GM12878 (cell line): ENCODE results near the gene CDC42BPA. TPM values are rescaled to one million over a fixed set of nuclear protein-coding genes. Genes with fewer than 3 reads are reported as not detected.

Source experiments
- ATAC-seq: fragments of 200-7000 bp; cut with Tn5 transposase; 3 replicates; pipeline ENCODE4 v1.9.1; 2020; ENCODE audit warnings: mild to moderate bottlenecking, moderate library complexity
- BruUV-seq: library from RNA; stranded (reverse); fragments of 400-500 nt; replicated peaks from 2 replicates; lab custom pipeline; 2021; lab: Mats Ljungman, UMichigan
- CTCF ChIA-PET: fragments of 300-600 bp; sonication (Branson Sonifier 250); formaldehyde crosslinking; extraction: SDS; loops from one replicate; lab custom pipeline; 2021; ENCODE audit warnings: inconsistent platforms; lab: Yijun Ruan, JAX
- POLR2A ChIA-PET: fragments of 350-600 bp; formaldehyde crosslinking; extraction: SDS; loops from one replicate; lab custom pipeline; 2021; ENCODE audit warnings: inconsistent platforms; lab: Charles Lee
- RAD21 ChIA-PET: fragments of 300-600 bp; sonication (Branson Sonifier 250); formaldehyde crosslinking; loops from one replicate; lab custom pipeline; 2023; ENCODE audit warnings: antibody characterized with exemption; ENCODE audit not compliant: unreplicated experiment; lab: Charles Lee
- SMC1A ChIA-PET: fragments of 300-600 bp; sonication (Branson Sonifier 250); formaldehyde crosslinking; loops from one replicate; lab custom pipeline; 2023; ENCODE audit not compliant: unreplicated experiment, uncharacterized antibody; lab: Charles Lee
- DNase-seq: peaks from one replicate; pipeline ENCODE4 v3.0.0-alpha.2; 2011; ENCODE audit warnings: low read depth, low spot score
- FAIRE-seq: peaks from 3 replicates; lab custom pipeline; 2011; peaks lifted over from hg19 to GRCh38; lab: Jason Lieb, UNC
- H2AFZ ChIP-seq: 2 replicates; pipeline ENCODE4 v1.6.0; 2011; ENCODE audit warnings: low read depth, low read length, control low read depth; ENCODE audit not compliant: control insufficient read depth
- H3K27ac ChIP-seq: 2 replicates; pipeline ENCODE4 v1.5.1; 2011; ENCODE audit warnings: control low read depth; ENCODE audit not compliant: control insufficient read depth, insufficient read depth
- H3K27me3 ChIP-seq, 2 experiments: replicated peaks in 1 of 2; 2 replicates each; pipeline versions ENCODE4 v1.6.0 to v1.6.1; 2011; ENCODE audit warnings: low read length in 1 of 2; ENCODE audit not compliant: control insufficient read depth in 2 of 2, insufficient read depth in 2 of 2
- H3K36me3 ChIP-seq, 2 experiments: 2 replicates each; pipeline ENCODE4 v1.5.1; 2011; ENCODE audit warnings: low read length in 1 of 2; ENCODE audit not compliant: control insufficient read depth in 2 of 2, insufficient read depth in 2 of 2
- H3K4me1 ChIP-seq: 2 replicates; pipeline ENCODE4 v1.6.1; 2011; ENCODE audit warnings: mild to moderate bottlenecking, low read length, moderate library complexity, mixed read lengths; ENCODE audit not compliant: control insufficient read depth, insufficient read depth
- H3K4me2 ChIP-seq: 2 replicates; pipeline ENCODE4 v1.6.0; 2011; ENCODE audit warnings: control low read depth; ENCODE audit not compliant: control insufficient read depth, insufficient read depth
- H3K4me3 ChIP-seq: fragments of 200-600 bp; sonication (generic); 2 replicates; pipeline ENCODE4 v1.5.1; 2016
- H3K79me2 ChIP-seq: 2 replicates; pipeline ENCODE4 v1.6.0; 2011; ENCODE audit warnings: low read length; ENCODE audit not compliant: control insufficient read depth, insufficient read depth
- H3K9ac ChIP-seq: 2 replicates; pipeline ENCODE4 v1.8.0; 2011; ENCODE audit warnings: low read length, control low read depth, mixed read lengths; ENCODE audit not compliant: control insufficient read depth, insufficient read depth
- H3K9me3 ChIP-seq: replicated peaks from 3 replicates; pipeline ENCODE4 v1.5.1; 2011; ENCODE audit warnings: mild to moderate bottlenecking, low read length; ENCODE audit not compliant: control insufficient read depth, insufficient read depth
- H4K20me1 ChIP-seq: 2 replicates; pipeline ENCODE4 v1.6.0; 2011; ENCODE audit not compliant: control insufficient read depth, insufficient read depth
- CHD1 ChIP-seq: IDR thresholded peaks from 2 replicates; pipeline ENCODE4 v1.6.1; 2012; ENCODE audit warnings: low read depth, low read length, improper control_type of control experiment
- CHD2 ChIP-seq: IDR thresholded peaks from 2 replicates; pipeline ENCODE4 v1.6.1; 2011; ENCODE audit warnings: low read depth, low read length, improper control_type of control experiment, borderline replicate concordance
- FOS ChIP-seq: IDR thresholded peaks from 3 replicates; pipeline ENCODE4 v1.6.1; 2011; ENCODE audit warnings: borderline replicate concordance; ENCODE audit not compliant: insufficient read length; ENCODE audit errors: extremely low read depth
- FOXM1 ChIP-seq: IDR thresholded peaks from 2 replicates; pipeline ENCODE4 v1.6.1; 2012; ENCODE audit warnings: low read depth, mild to moderate bottlenecking, inconsistent platforms, low read length, moderate library complexity
- IKZF2 ChIP-seq, 2 experiments: fragments of 450-650 bp; IDR thresholded peaks; 2 replicates each; pipeline ENCODE4 v1.6.1; 2017; ENCODE audit warnings: mild to moderate bottlenecking in 2 of 2, moderate library complexity in 2 of 2
- IRF4 ChIP-seq: IDR thresholded peaks from 2 replicates; pipeline ENCODE4 v1.6.1; 2011; ENCODE audit warnings: low read depth, low read length
- LARP7 ChIP-seq: fragments of 450-650 bp; IDR thresholded peaks from 2 replicates; pipeline ENCODE4 v1.6.1; 2017; ENCODE audit warnings: mild to moderate bottlenecking
- NBN ChIP-seq: fragments of 450-650 bp; IDR thresholded peaks from 2 replicates; pipeline ENCODE4 v1.6.1; 2016
- SP1 ChIP-seq: IDR thresholded peaks from one replicate; pipeline ENCODE4 v1.6.1; 2011; ENCODE audit warnings: low read depth, low read length
- ZSCAN29 ChIP-seq: fragments of 450-650 bp; IDR thresholded peaks from 2 replicates; pipeline ENCODE4 v1.6.1; 2017; ENCODE audit warnings: mild to moderate bottlenecking, moderate library complexity
- WGBS: methylation state at CpG from one replicate; pipeline ENCODE4 v1.1.6; 2016; ENCODE audit warnings: low lambda C conversion rate; ENCODE audit not compliant: insufficient replicate concordance, insufficient coverage; ENCODE audit errors: missing lambda C conversion rate; 5-methylcytosine and 5-hydroxymethylcytosine counted together
- in situ Hi-C: fragments of 300-500 bp; cut with MboI; formaldehyde crosslinking; loops from 9 replicates; pipeline ENCODE4 v1.14.3; 2018; ENCODE audit warnings: mixed read lengths
- intact Hi-C: fragments of 100-400 bp; cut with micrococcal nuclease; formaldehyde crosslinking; loops from one replicate; pipeline ENCODE4 v1.14.2; 2022; ENCODE audit not compliant: unreplicated experiment
- polyA plus RNA-seq, 11 experiments: library from polyadenylated mRNA; depleted of rRNA in 4 of 11; unstranded in 6 of 11; stranded (reverse) in 5 of 11; fragments of >200 nt; fragmentation: Nextera tagmentation in 4 of 11; fragmentation: Illumina TruSeq in 1 of 11; extraction: Ambion mirVana in 4 of 11; extraction: Trizol in 1 of 11; gene quantifications; 1 replicate in 1 of 11; 2 replicates in 10 of 11; pipeline versions ENCODE4 v1.2.1 to v1.2.3, GENCODE V29; 2011 to 2016; ENCODE audit warnings: inconsistent platforms in 2 of 11, missing spikeins in 2 of 11, low read depth in 1 of 11
- total RNA-seq, 4 experiments: library from RNA; depleted of rRNA in 3 of 4; stranded (reverse); fragments of >200 nt in 3 of 4; fragmentation: Illumina TruSeq in 1 of 4; extraction: Trizol in 1 of 4; gene quantifications; 2 replicates each; pipeline versions ENCODE4 v1.2.1 to v1.2.3, GENCODE V29; 2013 to 2021
- TF ChIP-seq, protein P1 (sequence below): fragments of 450-650 bp; IDR thresholded peaks from 2 replicates; pipeline ENCODE4 v1.6.1; 2016; ENCODE audit warnings: mild to moderate bottlenecking, moderate library complexity, borderline replicate concordance
- TF ChIP-seq, protein P2 (sequence below): IDR thresholded peaks from 2 replicates; pipeline ENCODE4 v1.6.1; 2011; ENCODE audit warnings: low read depth, mild to moderate bottlenecking, low read length, moderate library complexity, borderline replicate concordance; ENCODE audit errors: extremely low read depth

CDC42BPA gene
- total and polyA plus RNA-seq, 10 of the 15 experiments (the other 5 are each of a cell fraction or from before 2014, with no cell fraction given), result 0.02 to 0.52 (median 0.10) TPM

DNA sequence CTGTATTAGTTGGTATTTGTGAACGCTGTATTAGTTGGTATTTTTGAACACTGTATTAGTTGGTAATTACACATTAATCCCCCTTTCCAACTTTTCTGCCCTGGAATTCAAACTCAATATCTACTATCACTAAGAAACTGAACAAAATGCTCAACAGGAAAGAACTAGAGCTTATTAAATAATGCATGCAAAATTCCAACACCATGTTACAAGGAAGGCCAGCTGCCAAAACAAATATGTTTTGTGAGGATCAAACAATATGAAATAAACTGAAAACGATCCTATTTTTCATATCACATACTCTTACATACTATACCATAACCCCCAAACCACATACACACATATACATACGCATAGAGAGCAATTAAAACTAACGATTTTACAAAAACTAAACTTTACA is 104.9 kb downstream of the CDC42BPA start:
- intact Hi-C loops, result no loop called here
- FAIRE-seq (no peak), DNase-seq (no peak), ATAC-seq (no peak)
- no peaks in the 10 kb centered on the region for H3K4me1 ChIP-seq
- no peak for TF ChIP-seq ZSCAN29
- no peak for TF ChIP-seq IKZF2 (IDR thresholded peaks at IDR 0.05)
- TF ChIP-seq, protein P1, sequence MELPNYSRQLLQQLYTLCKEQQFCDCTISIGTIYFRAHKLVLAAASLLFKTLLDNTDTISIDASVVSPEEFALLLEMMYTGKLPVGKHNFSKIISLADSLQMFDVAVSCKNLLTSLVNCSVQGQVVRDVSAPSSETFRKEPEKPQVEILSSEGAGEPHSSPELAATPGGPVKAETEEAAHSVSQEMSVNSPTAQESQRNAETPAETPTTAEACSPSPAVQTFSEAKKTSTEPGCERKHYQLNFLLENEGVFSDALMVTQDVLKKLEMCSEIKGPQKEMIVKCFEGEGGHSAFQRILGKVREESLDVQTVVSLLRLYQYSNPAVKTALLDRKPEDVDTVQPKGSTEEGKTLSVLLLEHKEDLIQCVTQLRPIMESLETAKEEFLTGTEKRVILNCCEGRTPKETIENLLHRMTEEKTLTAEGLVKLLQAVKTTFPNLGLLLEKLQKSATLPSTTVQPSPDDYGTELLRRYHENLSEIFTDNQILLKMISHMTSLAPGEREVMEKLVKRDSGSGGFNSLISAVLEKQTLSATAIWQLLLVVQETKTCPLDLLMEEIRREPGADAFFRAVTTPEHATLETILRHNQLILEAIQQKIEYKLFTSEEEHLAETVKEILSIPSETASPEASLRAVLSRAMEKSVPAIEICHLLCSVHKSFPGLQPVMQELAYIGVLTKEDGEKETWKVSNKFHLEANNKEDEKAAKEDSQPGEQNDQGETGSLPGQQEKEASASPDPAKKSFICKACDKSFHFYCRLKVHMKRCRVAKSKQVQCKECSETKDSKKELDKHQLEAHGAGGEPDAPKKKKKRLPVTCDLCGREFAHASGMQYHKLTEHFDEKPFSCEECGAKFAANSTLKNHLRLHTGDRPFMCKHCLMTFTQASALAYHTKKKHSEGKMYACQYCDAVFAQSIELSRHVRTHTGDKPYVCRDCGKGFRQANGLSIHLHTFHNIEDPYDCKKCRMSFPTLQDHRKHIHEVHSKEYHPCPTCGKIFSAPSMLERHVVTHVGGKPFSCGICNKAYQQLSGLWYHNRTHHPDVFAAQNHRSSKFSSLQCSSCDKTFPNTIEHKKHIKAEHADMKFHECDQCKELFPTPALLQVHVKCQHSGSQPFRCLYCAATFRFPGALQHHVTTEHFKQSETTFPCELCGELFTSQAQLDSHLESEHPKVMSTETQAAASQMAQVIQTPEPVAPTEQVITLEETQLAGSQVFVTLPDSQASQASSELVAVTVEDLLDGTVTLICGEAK, result no peak
- TF ChIP-seq SP1, result no peak
- TF ChIP-seq, protein P2, sequence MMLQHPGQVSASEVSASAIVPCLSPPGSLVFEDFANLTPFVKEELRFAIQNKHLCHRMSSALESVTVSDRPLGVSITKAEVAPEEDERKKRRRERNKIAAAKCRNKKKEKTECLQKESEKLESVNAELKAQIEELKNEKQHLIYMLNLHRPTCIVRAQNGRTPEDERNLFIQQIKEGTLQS, result no peak
- no peak for TF ChIP-seq CHD1
- no peak for TF ChIP-seq NBN
- TF ChIP-seq FOS, result no peak
- no peak for TF ChIP-seq CHD2
- no peak for TF ChIP-seq IRF4
- no peak for TF ChIP-seq LARP7
- no peak for TF ChIP-seq FOXM1
- WGBS, result 43% methylated on average over 4 of the region's 4 CpGs
- H2AFZ ChIP-seq, result no peak overlapping the region
- no peaks in the 10 kb centered on the region for H4K20me1 ChIP-seq
- no peak overlapping the region for H3K4me3 ChIP-seq
- no peak overlapping the region for H3K4me2 ChIP-seq
- ChIA-PET POLR2A (no interaction called here), RAD21 (no interaction called here), SMC1A (no interaction called here), CTCF (no interaction called here)
- no peak overlapping the region for H3K9ac ChIP-seq
- no peaks in the 10 kb centered on the region for H3K79me2 ChIP-seq
- no peaks in the 10 kb centered on the region for H3K27me3 ChIP-seq
- H3K27ac ChIP-seq, result no peak overlapping the region
- no peaks in the 10 kb centered on the region for H3K36me3 ChIP-seq
- no peaks in the 10 kb centered on the region for H3K9me3 ChIP-seq
- in situ Hi-C loops, result no loop called here
- BruUV-seq, result no TSS peak
